Gastrocnemius medialis (tissue), 4 donors: ENCODE results near the gene CRHBP.

Experiments
- CTCF ChIP-seq, 5 experiments: fragments of 450-650 bp in 3 of 5; fragments of 200-600 bp in 2 of 5; sonication (generic) in 2 of 5; IDR thresholded peaks in 4 of 5; conservative IDR thresholded peaks in 1 of 5; 1 replicate in 4 of 5; 2 replicates in 1 of 5; pipeline ENCODE4 v1.5.1; 2016 to 2019; ENCODE audit warnings: antibody characterized with exemption in 5 of 5, mild to moderate bottlenecking in 3 of 5, moderate library complexity in 3 of 5
- POLR2A ChIP-seq, 2 donors: fragments of 450-650 bp; IDR thresholded peaks; one replicate each; pipeline ENCODE4 v1.6.1; 2017; ENCODE audit warnings: antibody characterized with exemption in 2 of 2, mild to moderate bottlenecking in 2 of 2, moderate library complexity in 2 of 2

- TF ChIP-seq CTCF (IDR thresholded peaks at IDR 0.05 in 4 of 5, conservative IDR thresholded peaks at IDR 0.05 in 1 of 5) (no peak), POLR2A (IDR thresholded peaks at IDR 0.05) (no peak)
These were observed 30.6 kb downstream of the CRHBP start for GRCh38 chr5:76983468-76983867.
